ENCODE data around the gene AP4B1. TPM values are rescaled to one million over a fixed set of nuclear protein-coding genes. Genes with fewer than 3 reads are reported as not detected.
A peak's percentile ranks its signal among the peaks of the same experiment; 100 is the strongest.

Gene AP4B1
- total and polyA plus RNA-seq, 9 of the 15 experiments (the other 6 are each of a cell fraction or from before 2014, with no cell fraction given) = 15.8 to 36.5 (median 24.6) TPM

GRCh38 chr1:113928941-113929749, 24.5 kb upstream of the AP4B1 start, which contains the start of gene HIPK1 (continued):
- TF ChIP-seq ZNF395 (CRISPR knock-in tag; IDR thresholded peaks at IDR 0.05) = peak; percentile 66; the same call in 1 of the 2 replicates
- TF ChIP-seq RB1 (IDR thresholded peaks at IDR 0.05; ENCODE audit: low read depth) = peak; percentile 86
- no peak for TF ChIP-seq STAG1 (CRISPR knock-in tag; IDR thresholded peaks at IDR 0.05; ENCODE audit: borderline replicate concordance)
- 0 out of 2 replicates have a peak, but pooled peaks have one; percentile 19 for TF ChIP-seq ZNF282 (CRISPR knock-in tag; IDR thresholded peaks at IDR 0.05)
- no peak for TF ChIP-seq ZNF12 (CRISPR knock-in tag; IDR thresholded peaks at IDR 0.05)
- TF ChIP-seq POLR2AphosphoS2 (IDR thresholded peaks at IDR 0.05; ENCODE audit: low read length) = 0 out of 2 replicates have a peak, but pooled peaks have one; percentile 18
- TF ChIP-seq SNRNP70 (optimal IDR thresholded peaks at IDR 0.05; ENCODE audit: low read depth, low read length) = no peak
- no peak for TF ChIP-seq ZNF75A (CRISPR knock-in tag; IDR thresholded peaks at IDR 0.05)
- no peak for TF ChIP-seq TSHZ1 (CRISPR knock-in tag; IDR thresholded peaks at IDR 0.05)
- peak; percentile 81; the same call in 1 of the 2 replicates for TF ChIP-seq KLF6 (CRISPR knock-in tag; IDR thresholded peaks at IDR 0.05; ENCODE audit: borderline replicate concordance)
- TF ChIP-seq FOXP1 (CRISPR knock-in tag; IDR thresholded peaks at IDR 0.05) = peak; percentile 95
- no peak for TF ChIP-seq ZNF23 (CRISPR knock-in tag; IDR thresholded peaks at IDR 0.05)
- no peak for TF ChIP-seq ZNF212 (CRISPR knock-in tag; IDR thresholded peaks at IDR 0.05)
- peak; percentile 100 for TF ChIP-seq ELF2 (CRISPR knock-in tag; IDR thresholded peaks at IDR 0.05)
- TF ChIP-seq ZNF140 (CRISPR knock-in tag; IDR thresholded peaks at IDR 0.05) = no peak
- TF ChIP-seq ZBED1 (IDR thresholded peaks at IDR 0.05) = no peak; the same call in 1 of the 2 replicates
- TF ChIP-seq BDP1 (IDR thresholded peaks at IDR 0.05; ENCODE audit: insufficient read depth, insufficient read length) = no peak
- no peak for TF ChIP-seq ARID3A (IDR thresholded peaks at IDR 0.05; ENCODE audit: borderline replicate concordance, low read depth, low read length)
- TF ChIP-seq SP2 (IDR thresholded peaks at IDR 0.05; ENCODE audit: extremely low read depth, low read depth, low read length, poor library complexity, severe bottlenecking) = peak; percentile 66
- no peak for TF ChIP-seq HIVEP1 (CRISPR knock-in tag; IDR thresholded peaks at IDR 0.05)
- no peak for TF ChIP-seq ARHGAP35 (IDR thresholded peaks at IDR 0.05; ENCODE audit: partially characterized antibody)
- TF ChIP-seq CREB1 (IDR thresholded peaks at IDR 0.05) = peak; percentile 92
- TF ChIP-seq CREB1 (CRISPR knock-in tag; IDR thresholded peaks at IDR 0.05) = peak; percentile 89

All from K562 (cell line).